GM18517 (cell line): ENCODE results near the gene ZNF443.
"Not testable (repeated sequence)": the region's sequence is repeated elsewhere in the genome, so short reads cannot be mapped to it uniquely, and the experiment has no call there.

Experiments
- ATAC-seq: cut with Tn5 transposase; IDR thresholded peaks from one replicate; pipeline ENCODE4 v1.9.1; 2021; ENCODE audit warnings: mild to moderate bottlenecking, moderate library complexity; ENCODE audit not compliant: unreplicated experiment

ZNF443 gene

DNA sequence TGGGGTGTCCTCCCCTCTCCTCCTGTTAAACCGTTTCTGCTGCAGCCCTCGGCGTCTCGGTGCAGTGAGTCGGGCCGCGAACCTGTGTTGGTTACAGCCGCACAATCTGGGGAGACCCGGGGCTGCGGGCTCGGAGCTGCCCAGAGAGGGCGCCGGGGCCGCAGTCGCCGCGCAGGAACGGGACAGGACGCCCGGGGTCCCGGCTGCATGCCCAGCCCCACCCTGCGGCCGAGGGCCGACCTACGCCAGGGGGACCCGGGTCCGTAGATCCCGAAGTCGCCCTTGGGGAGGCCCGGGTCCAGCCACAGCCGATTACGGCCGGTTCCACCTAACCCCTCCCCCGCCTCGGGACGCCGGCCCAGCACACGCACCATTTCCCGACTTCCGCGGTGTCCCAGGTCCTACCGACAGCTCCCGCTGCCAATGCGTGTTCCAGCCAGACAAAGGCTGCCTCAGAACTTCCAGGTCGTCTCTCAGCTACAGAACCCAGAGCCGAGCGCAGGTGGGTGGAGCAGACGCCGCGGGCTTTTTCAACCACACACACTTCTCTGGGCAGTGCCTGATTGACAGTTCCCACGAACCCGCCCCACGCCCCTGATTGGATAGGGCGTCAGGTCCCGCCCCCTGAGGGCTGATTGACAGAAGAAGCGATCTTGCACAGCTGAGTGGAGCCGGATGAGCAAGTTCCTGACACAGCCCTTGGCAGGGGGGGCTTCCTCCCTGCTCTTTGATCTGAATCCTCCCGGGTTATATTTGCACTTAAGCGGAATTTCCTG, at the start of gene ZNF443:
Gene ZNF443 (minus strand): TSS at position 481 of the 776 bp plus-strand sequence. CDS start 107 bp downstream, at position 374.
- peak; percentile 86 for ATAC-seq

DNA sequence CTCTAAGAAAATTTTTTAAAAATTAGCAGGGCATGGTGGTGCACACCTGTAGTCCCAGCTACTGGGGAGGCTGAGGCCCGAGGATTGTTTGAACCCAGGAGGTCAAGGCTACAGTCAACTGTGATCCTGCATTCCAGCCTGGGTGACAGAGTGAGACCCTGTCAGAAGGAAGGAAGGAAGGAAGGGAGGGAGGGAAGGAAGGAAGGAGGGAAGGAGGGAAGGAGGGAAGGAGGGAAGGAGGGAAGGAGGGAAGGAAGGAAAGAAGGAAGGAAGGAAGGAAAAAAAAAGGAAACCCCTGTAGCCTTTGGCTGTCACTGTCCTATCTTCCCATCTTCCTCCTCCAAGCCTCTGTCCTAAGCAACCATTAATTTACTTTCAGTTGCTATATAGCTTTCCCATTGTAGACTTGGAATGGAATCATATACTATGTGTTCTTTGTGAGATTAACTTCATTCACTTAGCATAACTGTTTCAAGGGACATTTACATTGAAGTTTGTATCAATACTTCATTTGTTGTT, 45.5 kb upstream of the ZNF443 start:
- not testable (repeated sequence) for ATAC-seq

DNA sequence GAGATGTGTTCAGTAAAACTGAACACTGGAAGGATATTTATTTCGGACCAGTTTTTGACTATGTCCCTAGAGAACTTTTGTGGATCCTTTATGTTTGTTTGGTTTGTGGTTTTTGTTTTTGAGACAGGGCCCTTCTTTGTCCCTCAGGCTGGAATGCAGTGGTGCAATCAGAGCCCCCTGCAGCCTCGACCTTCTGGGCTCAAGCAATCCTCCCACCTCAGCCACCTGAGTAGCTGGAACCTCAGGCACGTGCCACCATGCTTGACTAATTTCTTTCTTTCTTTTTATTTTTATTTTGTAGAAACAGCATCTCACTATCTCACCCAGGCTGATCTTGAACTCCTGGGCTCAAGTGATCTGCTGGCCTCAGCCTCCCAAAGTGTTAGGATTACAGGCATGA, 44.8 kb upstream of the ZNF443 start:
- no peak for ATAC-seq

DNA sequence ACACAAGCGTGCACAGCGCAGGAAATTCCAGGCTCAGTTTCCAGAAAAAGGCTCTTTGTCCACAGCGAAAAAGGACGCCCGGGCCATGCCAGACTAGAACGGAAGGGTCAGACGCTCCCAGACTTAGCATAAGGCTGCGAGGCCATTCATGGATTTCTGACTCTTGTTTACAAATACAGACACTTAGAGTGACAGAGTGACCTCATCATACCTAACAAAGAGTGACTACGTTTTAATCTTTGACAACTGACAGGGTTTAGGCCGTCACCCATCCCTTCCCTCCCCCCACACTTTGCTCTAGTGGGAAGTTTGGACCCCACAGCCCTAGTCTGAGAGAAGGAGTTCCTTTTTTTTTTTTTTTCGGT, 44.2 kb upstream of the ZNF443 start:
- ATAC-seq: no peak

DNA sequence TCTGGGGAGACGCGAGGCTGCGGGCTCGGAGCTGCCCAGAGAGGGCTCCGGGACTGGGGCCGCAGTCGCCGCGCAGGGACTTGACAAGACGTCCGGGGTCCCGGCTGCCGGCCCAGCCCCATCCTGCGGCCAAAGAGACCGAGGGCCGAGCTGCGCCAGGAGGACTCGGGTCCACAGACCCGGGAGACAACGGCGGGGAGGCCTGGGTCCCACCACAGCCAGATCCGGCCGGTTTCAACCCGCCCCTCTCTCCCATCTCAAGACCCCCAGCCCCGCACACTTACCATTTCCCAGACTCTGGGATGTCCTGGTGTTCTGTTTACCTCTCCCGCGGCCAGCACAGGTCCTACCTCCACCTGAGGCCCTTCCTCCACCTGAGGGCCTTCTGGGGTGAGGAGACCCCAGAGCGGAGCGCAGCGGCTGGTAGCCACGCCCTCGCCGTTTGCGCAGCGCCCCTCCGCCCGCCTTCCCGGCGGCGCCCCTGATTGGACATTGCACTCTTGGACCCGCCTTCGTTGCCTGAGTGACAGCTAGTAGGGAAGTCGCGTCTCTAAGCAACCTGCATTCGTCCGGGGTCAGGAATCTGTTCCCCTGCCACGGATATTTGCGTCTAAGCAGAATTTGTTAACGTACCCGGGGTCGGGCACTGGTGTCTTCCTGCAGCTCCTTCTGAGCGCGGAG, 43.7 kb upstream of the ZNF443 start, which contains the start of gene ZNF709:
Gene ZNF709 (minus strand): TSS at position 446 of the 681 bp plus-strand sequence. CDS start 159 bp downstream, at position 287.
- ATAC-seq: peak; percentile 83

DNA sequence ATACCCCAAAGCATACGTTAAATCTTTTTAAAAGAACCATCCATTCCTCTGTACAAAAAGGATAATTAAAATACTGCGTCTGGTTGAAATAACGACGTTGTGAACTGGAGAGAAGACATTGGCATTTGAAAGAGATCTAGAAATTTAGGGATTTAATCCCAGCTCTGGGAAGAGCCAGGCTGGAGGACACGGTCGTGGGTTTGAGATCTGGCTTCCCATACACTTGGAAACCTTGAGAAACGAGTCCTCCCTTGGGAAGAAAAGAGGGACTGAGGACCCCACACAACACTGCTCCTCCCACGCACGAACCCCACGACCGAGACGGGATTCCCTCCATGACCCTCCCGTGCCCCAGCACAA, 43.2 kb upstream of the ZNF443 start:
- no peak for ATAC-seq

DNA sequence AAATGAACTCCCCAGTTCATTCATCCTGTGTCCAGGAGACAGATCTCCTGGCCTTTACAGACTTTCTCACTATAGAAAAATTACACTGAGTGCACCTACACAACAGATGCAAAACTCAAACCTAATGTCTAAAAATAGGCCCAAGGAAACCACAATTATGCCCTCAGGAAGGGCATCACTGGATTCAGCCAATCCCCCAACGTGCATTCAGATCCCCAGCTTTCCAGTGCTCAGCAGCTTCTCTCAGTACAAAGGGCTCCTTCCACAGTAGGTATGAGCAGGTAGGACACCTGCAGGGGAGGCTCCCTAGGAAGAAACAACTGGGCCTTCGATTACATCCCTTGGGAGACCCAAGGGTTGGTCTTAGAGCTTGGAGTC, 41.7 kb upstream of the ZNF443 start:
- no peak for ATAC-seq

DNA sequence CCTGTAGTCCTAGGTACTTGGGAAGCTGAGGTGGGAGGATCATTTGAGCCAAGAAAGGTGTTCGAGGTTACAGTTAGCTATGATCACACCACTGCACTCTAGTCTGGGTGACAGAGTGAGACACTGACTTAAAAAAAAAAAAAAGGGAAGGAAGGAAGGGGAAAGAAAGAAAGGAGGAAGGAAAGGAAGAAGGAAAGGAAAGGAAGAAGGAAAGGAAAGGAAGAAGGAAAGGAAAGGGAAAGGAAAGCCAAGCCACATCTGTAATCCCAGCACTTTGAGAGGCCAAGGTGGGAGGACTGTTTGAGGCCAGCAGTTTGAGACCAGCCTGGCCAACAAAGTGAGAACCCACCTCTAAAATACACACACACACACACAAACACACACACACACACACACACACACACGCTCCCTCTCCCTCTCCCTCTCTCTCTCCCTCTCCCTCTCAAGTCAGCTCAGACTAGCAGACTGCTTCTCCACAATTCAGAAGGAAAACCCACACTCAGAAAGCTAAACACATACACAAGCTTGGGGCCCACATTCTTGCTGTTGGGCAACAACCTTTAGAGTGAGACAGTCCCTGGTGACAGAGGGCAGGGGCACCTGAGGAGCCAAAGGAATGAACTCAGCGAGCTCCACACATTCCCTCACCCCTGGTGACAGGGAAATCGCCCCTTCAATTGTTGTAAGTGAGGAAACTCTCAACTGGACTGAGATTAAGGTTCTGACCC, 41.1 kb upstream of the ZNF443 start:
- no peak for ATAC-seq

DNA sequence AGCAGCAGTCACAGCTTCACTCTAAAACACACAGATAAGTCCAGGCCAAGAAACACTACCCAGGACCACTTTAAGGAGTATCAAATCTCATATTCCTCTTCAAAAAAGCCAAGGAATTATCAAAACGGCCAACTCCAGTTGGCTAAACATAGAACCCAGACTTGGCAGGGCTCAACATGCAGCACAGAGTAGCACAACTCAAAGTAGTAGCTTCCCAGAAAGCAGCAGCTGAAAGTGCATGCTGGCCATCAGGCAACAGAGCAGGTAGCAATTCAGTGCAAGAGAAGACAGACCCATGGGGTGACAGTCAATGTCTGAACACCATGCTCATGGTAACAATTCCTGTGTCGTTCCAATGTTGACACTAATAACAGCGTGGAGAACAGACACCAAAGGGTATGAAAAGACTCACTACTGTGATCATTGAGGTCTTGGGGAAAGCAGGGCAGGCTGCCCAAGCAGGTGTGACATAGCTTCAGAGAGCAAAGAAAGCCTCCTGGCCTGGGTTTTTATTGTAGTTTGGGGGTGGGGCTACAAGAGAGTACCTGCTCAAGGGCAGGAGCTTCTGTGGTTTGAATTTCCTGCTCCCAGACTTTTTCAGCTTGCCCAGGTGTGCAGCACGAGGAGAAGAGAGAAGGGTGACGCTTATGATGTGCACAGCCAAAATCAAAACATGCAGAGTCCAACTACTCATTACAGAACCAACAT, 37.6 kb upstream of the ZNF443 start:
- no peak for ATAC-seq

DNA sequence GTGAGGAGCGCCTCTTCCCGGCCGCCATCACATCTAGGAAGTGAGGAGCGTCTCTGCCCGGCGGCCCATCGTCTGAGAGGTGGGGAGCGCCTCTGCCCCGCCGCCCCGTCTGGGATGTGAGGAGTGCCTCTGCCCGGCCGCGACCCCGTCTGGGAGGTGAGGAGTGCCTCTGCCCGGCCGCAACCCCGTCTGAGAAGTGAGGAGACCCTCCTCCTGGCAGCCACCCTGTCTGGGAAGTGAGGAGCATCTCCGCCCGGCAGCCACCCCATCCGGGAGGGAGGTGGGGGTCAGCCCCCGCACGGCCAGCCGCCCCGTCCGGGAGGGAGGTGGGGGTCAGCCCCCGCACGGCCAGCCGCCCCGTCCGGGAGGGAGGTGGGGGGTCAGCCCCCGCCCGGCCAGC, 26.8 kb upstream of the ZNF443 start:
- not testable (repeated sequence) for ATAC-seq

DNA sequence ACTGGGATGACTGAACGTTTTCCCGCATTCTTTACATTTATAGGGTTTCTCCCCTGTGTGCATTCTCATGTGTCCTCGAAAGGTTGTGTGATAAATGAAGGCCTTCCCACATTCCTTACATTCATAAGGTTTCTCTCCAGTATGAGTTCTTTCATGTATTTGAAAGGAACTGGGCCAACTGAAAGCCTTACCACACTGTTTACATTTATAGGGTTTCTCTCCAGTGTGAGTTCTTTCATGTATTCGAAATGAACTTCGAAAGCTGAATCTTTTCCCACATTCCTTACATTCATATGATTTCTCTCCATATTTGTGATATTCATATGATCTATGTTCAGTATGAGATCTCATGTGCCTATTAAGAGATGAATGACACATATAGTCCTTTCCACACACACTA, 24.4 kb upstream of the ZNF443 start:
- no peak for ATAC-seq

DNA sequence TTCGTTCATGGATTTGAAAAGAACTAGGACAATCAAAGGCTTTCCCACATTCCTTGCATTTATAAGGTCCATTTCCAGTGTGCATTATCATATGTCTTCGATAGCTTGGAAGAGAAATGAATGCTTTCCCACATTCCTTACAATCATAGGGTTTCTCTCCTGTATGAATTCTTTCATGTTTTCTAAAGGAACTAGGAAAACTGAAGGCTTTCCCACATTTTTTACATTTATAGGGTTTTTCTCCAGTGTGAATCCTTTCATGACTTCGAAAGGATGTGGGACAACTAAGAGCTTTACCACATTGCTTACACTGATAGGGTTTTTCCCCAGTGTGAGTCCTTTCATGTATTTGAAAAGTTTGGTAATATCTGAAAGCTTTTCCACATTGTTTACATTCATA, 23.9 kb upstream of the ZNF443 start:
- ATAC-seq: no peak

DNA sequence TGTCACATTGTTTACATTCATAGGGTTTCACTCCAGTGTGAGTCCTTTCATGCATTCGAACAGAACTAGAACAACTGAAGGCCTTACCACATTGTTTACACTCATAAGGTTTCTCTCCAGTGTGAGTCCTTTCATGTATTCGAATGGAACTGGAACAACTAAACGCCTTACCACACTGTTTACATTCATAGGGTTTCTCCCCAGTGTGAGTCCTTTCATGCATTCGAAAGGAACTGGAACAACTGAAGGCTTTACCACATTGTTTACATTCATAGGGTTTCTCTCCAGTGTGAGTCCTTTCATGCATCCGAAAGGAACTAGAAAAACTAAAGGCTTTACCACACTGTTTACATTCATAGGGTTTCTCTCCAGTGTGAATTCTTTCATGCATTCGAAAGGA, 23.3 kb upstream of the ZNF443 start:
- not testable (repeated sequence) for ATAC-seq

DNA sequence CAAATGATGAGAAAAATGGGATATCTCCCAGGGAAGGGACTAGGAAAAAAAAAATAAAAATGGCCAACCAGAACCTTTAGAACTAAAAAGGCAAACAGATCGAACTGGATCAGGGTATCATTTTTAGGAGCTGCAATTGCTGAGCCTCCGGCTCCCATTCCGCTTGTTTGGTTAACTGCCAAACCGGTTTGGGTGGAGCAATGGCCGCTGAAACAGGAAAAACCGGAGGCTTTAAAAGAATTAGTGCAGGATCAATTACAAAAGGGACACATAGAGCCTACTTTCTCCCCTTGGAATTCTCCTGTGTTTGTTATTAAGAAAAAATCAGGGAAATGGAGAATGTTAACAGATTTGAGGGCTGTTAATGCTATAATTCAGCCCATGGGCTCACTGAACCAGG, 12.7 kb upstream of the ZNF443 start:
- ATAC-seq: no peak

DNA sequence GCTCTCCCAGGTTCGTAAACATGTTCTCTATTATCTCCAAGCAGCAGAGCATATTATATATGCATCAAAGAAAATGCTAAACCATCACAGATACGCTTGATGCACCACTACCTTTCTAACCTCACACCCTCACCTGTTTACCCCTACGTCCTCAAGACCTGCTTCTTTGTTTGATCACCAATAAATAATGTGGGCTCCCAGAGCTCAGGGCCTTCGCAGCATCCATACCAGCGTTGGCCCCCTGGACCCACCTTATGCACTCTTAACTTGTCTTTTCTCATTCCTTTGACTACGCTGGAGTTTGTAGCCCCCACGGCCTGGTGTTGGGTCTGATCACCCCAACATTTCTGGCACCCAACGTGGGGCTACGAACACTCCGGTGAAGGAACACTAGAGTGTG, 10.0 kb upstream of the ZNF443 start:
- no peak for ATAC-seq

DNA sequence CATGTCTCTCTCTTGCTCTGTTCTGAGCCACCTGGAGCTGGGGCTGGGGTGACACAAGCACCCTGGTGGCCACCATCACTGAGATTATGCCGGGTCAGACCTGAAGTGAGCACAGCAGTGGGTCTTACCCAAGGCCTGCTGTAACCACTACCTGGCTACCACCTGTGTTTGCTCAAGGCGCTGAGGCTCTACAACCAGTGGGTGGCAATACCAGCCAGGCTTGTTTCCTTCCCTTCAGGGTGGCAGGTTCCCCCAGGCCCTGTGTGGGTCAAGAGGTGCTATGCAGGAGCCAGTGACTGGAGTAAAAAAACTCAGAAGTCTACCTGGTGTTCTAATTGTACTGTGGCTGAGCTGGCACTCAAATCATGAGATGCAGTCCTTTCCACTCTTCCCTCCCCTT, 8.0 kb upstream of the ZNF443 start:
- no peak for ATAC-seq

DNA sequence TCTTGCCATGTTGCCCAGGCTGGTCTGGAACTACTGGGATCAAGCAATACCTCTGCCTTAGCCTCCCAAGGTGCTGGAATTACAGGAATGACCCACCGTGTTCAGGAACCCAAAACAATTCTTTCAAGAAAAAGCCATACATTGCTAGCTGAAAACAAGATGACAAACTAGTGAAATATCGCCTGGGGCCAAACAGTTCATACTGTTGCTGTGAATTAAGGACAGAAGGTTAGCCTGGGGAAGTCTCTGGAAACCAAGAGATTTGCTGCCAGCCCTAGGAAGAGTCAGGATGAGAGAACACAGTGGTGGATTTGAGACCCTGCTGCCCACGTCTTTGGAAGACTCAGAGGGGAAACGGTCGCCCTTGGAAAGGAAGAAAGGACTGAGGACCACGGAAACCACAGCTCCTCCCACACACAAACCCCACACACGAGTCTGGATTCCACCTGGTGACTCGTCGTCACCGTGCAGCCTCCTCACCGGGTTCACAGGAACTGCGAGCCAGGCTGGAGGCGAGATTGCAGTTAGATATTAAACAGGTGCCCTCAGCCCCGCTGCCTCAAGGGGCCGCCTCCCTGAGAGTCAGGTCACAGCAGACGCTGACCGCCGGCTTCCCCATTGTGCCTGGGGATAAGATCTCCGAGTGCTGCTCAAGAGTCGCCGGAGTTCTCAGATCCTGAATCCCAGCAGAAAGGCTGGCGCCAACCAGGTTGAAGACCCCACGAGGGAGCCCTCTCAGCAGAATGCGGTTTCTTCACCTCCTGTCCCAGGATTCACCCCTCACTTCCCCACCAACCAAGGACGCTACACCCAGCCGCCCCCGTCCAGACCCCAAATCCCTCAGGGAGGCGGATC, 908 bp downstream of the ZNF443 start:
- peak; percentile 35 for ATAC-seq

DNA sequence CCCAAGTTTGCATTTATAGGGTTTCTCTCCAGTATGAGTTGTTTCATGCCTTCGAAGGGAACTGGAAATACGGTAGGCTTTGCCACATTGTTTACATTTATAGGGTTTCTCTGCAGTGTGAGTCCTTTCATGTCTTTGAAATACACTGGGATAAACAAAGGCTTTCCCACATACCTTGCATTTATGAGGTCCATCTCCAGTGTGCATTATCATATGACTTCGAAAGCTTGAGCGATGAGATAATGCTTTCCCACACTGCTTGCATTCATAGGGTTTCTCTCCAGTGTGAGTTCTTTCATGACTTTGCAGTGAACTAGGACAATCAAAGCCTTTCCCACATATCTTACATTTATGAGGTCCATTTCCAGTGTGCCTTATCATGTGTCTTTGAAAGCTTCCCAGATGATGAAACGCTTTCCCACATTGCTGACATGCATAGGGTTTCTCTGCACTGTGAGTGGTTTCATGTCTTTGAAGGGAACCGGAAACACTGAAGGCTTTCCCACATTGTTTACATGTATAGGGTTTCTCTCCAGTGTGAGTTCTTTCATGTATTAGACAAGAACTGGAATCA, 10.0 kb downstream of the ZNF443 start:
- not testable (repeated sequence) for ATAC-seq

DNA sequence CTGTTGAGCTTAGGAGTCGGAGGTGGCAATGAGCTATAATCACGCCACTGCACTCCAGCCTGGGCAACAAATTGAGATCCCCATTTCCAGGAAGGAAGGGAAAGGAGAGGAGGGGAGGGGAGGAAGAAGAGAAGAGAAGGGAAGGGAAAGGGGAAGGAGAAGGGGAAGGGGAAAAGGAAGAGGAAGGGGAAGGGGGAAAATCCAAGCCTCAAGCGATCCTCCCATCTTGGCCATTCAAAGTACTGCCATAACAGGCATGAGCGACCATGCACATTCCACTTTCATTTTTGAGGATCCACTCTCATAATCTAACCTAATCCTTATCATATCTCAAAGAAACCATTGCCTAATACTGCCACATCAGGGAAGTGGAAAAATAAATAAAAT, 14.9 kb downstream of the ZNF443 start:
- ATAC-seq: no peak
